ENCODE measurements around the gene ACYP2.

GRCh38 chr2:54262015-54262765 is 146.8 kb downstream of the ACYP2 start:
- no peak for TF ChIP-seq EZH2phosphoT487 (IDR thresholded peaks at IDR 0.05; ENCODE audit: insufficient read depth, low read depth)
- TF ChIP-seq EZH2 (IDR thresholded peaks at IDR 0.05; ENCODE audit: insufficient read depth, poor library complexity, severe bottlenecking): no peak

Data from GM23248 (cell line).